Body of pancreas (tissue), 4 donors: ENCODE results near the gene INF2.

ENCODE experiments used
- POLR2A ChIP-seq, 3 donors: fragments of 450-650 bp; IDR thresholded peaks; one replicate each; pipeline ENCODE4 v1.6.1; 2016; ENCODE audit warnings: antibody characterized with exemption in 3 of 3, mild to moderate bottlenecking in 2 of 3
- TF ChIP-seq, protein P1 (sequence below), 7 experiments: fragments of 450-650 bp in 4 of 7; fragments of 200-600 bp in 3 of 7; sonication (generic) in 3 of 7; IDR thresholded peaks; one replicate each; pipeline ENCODE4 v1.5.1; 2016 to 2019; ENCODE audit warnings: antibody characterized with exemption in 7 of 7

DNA sequence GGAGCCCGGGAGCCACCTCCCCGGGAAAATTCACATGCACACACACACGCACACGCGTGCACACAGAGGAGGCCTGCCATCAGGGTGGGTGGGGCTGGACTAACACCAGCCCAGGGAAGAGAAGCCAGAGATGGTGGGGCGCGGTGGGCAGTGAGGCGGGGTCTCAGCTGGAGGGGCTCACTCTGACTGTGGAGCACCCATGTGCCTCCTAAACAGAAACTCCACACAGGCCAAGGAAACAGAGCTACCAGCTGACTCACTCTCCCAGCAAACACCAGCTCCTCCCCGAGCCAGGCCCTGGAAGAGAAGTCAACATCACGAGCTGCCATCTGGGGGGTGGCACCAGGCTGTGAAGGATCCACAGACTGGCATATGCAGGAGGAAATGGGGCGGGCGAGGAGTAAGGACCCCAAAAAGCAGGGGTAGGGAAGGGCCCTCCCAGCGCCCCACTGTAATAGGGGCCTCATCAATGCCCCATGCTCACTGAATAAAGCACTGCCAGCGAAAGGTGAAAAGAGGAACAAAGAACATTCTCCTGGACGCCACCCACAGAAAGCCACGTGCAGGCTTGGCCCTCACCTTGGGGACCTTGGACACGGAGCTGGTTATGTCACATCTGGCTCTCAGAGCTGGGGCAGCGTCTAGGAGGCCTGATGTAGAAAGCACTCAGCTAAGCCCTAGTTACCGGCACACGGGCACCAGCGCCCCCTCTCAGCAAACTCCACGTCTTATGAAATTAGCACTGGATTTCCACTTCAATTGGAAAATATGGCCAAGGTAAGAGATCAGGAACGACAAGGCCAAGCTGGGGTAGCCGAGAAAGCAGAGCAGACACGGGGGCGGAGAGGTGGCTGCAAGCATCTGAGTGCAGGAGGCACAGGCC lies 8.4 kb upstream of the INF2 start:
- TF ChIP-seq, protein P1, sequence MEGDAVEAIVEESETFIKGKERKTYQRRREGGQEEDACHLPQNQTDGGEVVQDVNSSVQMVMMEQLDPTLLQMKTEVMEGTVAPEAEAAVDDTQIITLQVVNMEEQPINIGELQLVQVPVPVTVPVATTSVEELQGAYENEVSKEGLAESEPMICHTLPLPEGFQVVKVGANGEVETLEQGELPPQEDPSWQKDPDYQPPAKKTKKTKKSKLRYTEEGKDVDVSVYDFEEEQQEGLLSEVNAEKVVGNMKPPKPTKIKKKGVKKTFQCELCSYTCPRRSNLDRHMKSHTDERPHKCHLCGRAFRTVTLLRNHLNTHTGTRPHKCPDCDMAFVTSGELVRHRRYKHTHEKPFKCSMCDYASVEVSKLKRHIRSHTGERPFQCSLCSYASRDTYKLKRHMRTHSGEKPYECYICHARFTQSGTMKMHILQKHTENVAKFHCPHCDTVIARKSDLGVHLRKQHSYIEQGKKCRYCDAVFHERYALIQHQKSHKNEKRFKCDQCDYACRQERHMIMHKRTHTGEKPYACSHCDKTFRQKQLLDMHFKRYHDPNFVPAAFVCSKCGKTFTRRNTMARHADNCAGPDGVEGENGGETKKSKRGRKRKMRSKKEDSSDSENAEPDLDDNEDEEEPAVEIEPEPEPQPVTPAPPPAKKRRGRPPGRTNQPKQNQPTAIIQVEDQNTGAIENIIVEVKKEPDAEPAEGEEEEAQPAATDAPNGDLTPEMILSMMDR (IDR thresholded peaks at IDR 0.05) = peak in 3 of 7 experiments; percentile 35 to 45 (median 44)
- TF ChIP-seq POLR2A (IDR thresholded peaks at IDR 0.05) = peak in 1 of 3 donors; percentile 22
